GM12892 (cell line): ENCODE data around the gene HOXB6.

Experiments
- POLR2A ChIP-seq: IDR thresholded peaks from 2 replicates; pipeline ENCODE4 v1.6.1; 2011; ENCODE audit warnings: low read depth, low read length, control low read depth
- POLR2AphosphoS5 ChIP-seq: IDR thresholded peaks from 2 replicates; pipeline ENCODE4 v1.6.1; 2011; ENCODE audit warnings: low read depth, low read length, control low read depth

DNA sequence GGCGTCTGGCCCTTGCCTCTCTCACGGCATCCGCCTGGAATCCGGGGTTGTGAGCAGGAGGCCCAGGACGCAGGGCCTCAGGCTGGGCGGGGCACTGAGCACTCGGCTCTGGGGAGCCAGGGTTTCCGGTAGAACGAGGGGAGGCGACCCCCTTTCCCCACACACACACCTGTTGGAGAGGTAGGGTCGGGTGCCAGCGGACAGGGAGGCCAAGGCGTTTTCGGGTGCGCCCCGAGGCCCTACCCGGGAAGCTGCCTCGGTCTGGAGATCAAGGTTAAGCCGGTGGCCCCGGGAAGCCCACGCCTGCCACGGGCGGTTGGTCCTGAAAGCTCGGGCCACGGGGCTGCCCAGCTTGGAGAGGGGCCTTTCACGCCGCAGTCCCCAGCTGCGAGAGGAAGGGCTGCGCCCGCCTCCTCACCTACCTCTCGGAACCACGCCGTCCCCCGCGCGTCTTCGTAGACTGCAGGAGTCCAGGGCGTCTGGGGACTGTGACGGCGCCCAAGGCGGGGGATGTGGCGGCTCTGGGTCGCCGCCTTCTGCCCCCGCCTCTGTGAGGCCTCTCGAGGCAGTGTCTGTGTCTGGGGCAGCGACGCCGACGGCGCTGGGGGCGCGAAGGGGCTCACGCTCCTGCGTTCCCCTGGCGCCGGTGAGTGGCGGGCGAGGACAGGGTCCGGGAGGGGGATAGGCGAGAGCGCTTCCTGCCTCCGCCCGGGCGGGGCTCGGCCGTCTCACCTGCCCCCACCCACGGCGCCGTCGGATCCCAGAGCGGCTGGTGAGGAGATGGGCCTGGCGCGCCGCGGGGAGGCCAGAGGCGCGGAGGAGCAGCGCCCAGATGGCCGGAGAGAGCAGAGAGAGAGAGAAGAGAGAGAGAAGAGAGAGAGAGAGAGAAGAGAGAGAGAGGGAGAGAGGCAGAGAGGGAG lies 41.7 kb upstream of the HOXB6 start:
- TF ChIP-seq POLR2AphosphoS5 (no peak), POLR2A (no peak)
